K562 (cell line): ENCODE measurements around the gene CACNA1C. TPM values are rescaled to one million over a fixed set of nuclear protein-coding genes. Genes with fewer than 3 reads are reported as not detected.

ENCODE experiments used
- ATAC-seq: fragments of 200-7000 bp; cut with Tn5 transposase; 3 replicates; pipeline ENCODE4 v1.9.1; 2020; ENCODE audit warnings: moderate library complexity
- BruUV-seq: library from RNA; stranded (reverse); fragments of 400-500 nt; replicated peaks from 2 replicates; lab custom pipeline; 2021; lab: Mats Ljungman, UMichigan
- CTCF ChIA-PET: fragments of 300-600 bp; formaldehyde crosslinking; extraction: SDS; loops from one replicate; lab custom pipeline; 2021; ENCODE audit warnings: low intra/inter-chr PET ratio; lab: Yijun Ruan, JAX
- POLR2A ChIA-PET: fragments of 300-600, 350-650 bp; sonication (Branson Sonifier 250); formaldehyde crosslinking; extraction: SDS; loops from one replicate; lab custom pipeline; 2021; ENCODE audit warnings: antibody characterized with exemption, inconsistent platforms; lab: Yijun Ruan, JAX
- DNase-seq, 4 experiments: peaks; one replicate each; pipeline versions ENCODE4 v3.0.0 to v3.0.0-alpha.2; 2011 to 2018; ENCODE audit warnings: low spot score in 3 of 4, mixed read lengths in 3 of 4; ENCODE audit errors: extremely low read depth in 1 of 4
- FAIRE-seq: peaks from 2 replicates; lab custom pipeline; 2011; peaks lifted over from hg19 to GRCh38; lab: Jason Lieb, UNC
- H2AFZ ChIP-seq: 2 replicates; pipeline ENCODE4 v1.6.0; 2011; ENCODE audit warnings: low read depth, low read length, control low read depth, inconsistent platforms
- H3K27ac ChIP-seq: fragments of 200-600 bp; 3 replicates; pipeline ENCODE4 v1.8.0; 2011; ENCODE audit warnings: low read depth, mild to moderate bottlenecking, control low read depth, inconsistent platforms, low read length, moderate library complexity, mixed read lengths; ENCODE audit errors: extremely low read depth
- H3K27me3 ChIP-seq, 2 experiments: fragments of 300-600 bp in 1 of 2; 2 replicates in 1 of 2; 3 replicates in 1 of 2; pipeline versions ENCODE4 v1.6.0 to v1.8.0; 2011; ENCODE audit warnings: inconsistent platforms in 2 of 2, low read length in 2 of 2, mild to moderate bottlenecking in 1 of 2, mixed read lengths in 1 of 2, moderate library complexity in 1 of 2; ENCODE audit not compliant: control insufficient read depth in 2 of 2, insufficient read depth in 2 of 2
- H3K36me3 ChIP-seq: fragments of 300-600 bp; 3 replicates; pipeline ENCODE4 v1.8.0; 2011; ENCODE audit warnings: mild to moderate bottlenecking, low read length, inconsistent platforms; ENCODE audit not compliant: control insufficient read depth, insufficient read depth
- H3K4me1 ChIP-seq, 2 experiments: fragments of 200-600 bp in 1 of 2; replicated peaks in 1 of 2; 2 replicates in 1 of 2; 3 replicates in 1 of 2; pipeline versions ENCODE4 v1.5.1 to v1.8.0; 2011; ENCODE audit warnings: inconsistent platforms in 2 of 2, low read length in 2 of 2, mild to moderate bottlenecking in 1 of 2, mixed read lengths in 1 of 2, moderate library complexity in 1 of 2; ENCODE audit not compliant: control insufficient read depth in 2 of 2, insufficient read depth in 2 of 2
- H3K4me2 ChIP-seq: 2 replicates; pipeline ENCODE4 v1.6.1; 2011; ENCODE audit warnings: low read length, control low read depth, inconsistent platforms, mixed read lengths; ENCODE audit not compliant: insufficient read depth
- H3K4me3 ChIP-seq: fragments of 200-600 bp; sonication (generic), shearing (Covaris generic); 2 replicates; pipeline ENCODE4 v1.5.1; 2016; ENCODE audit warnings: control low read depth, inconsistent platforms
- H3K79me2 ChIP-seq: fragments of 200-600 bp; 3 replicates; pipeline ENCODE4 v1.8.0; 2011; ENCODE audit warnings: low read length, inconsistent platforms; ENCODE audit not compliant: control insufficient read depth, insufficient read depth
- H3K9ac ChIP-seq, 2 experiments: 2 replicates each; pipeline versions ENCODE4 v1.6.0 to v1.6.1; 2011; ENCODE audit warnings: low read depth in 2 of 2, low read length in 2 of 2, control low read depth in 1 of 2, inconsistent platforms in 1 of 2, mild to moderate bottlenecking in 1 of 2, mixed read lengths in 1 of 2; ENCODE audit not compliant: insufficient read depth in 1 of 2
- H3K9me1 ChIP-seq: one replicate; pipeline ENCODE4 v1.6.0; 2011; ENCODE audit warnings: inconsistent platforms, mild to moderate bottlenecking, low read length, moderate library complexity; ENCODE audit not compliant: control insufficient read depth, insufficient read depth
- H3K9me3 ChIP-seq: replicated peaks from 2 replicates; pipeline ENCODE4 v1.5.1; 2011; ENCODE audit warnings: low read depth, low read length, inconsistent platforms; ENCODE audit not compliant: control insufficient read depth, insufficient read depth
- H4K20me1 ChIP-seq: replicated peaks from 2 replicates; pipeline ENCODE4 v1.6.1; 2011; ENCODE audit warnings: low read length, inconsistent platforms, mixed read lengths; ENCODE audit not compliant: control insufficient read depth, insufficient read depth
- CCAR2 ChIP-seq: fragments of 200-400 bp; formaldehyde crosslinking; IDR thresholded peaks from 2 replicates; pipeline ENCODE4 v1.6.1; 2017; ENCODE audit warnings: mild to moderate bottlenecking, low read depth, low read length
- NCOA2 ChIP-seq, 2 experiments: fragments of 450-650 bp; IDR thresholded peaks; 2 replicates each; pipeline ENCODE4 v1.6.1; 2018; ENCODE audit warnings: mild to moderate bottlenecking in 2 of 2, moderate library complexity in 1 of 2; ENCODE audit not compliant: partially characterized antibody in 2 of 2
- PTRF ChIP-seq: fragments of 450-650 bp; IDR thresholded peaks from 2 replicates; pipeline ENCODE4 v1.6.1; 2016; ENCODE audit warnings: mild to moderate bottlenecking, missing genetic modification characterization, missing compliant biosample characterization
- RAD21 ChIP-seq, 2 experiments: fragments of 250-450 bp in 1 of 2; fragments of 450-650 bp in 1 of 2; sonication (Bioruptor Pico) in 1 of 2; formaldehyde crosslinking in 1 of 2; IDR thresholded peaks in 1 of 2; conservative IDR thresholded peaks in 1 of 2; 2 replicates each; pipeline versions ENCODE4 v1.4.0 to v1.8.0; 2020 to 2022; ENCODE audit warnings: mild to moderate bottlenecking in 2 of 2, moderate library complexity in 1 of 2
- RBM34 ChIP-seq: fragments of 200-400 bp; formaldehyde crosslinking; IDR thresholded peaks from 2 replicates; pipeline ENCODE4 v1.6.1; 2018; ENCODE audit warnings: low read length, borderline replicate concordance; ENCODE audit not compliant: insufficient read depth
- RFX5 ChIP-seq: IDR thresholded peaks from 2 replicates; pipeline ENCODE4 v1.6.1; 2011; ENCODE audit warnings: low read depth, mild to moderate bottlenecking, improper control_type of control experiment, low read length
- SP1 ChIP-seq: sonication (generic); formaldehyde crosslinking; IDR thresholded peaks from 2 replicates; pipeline ENCODE4 v1.8.1; 2022; ENCODE audit warnings: mild to moderate bottlenecking, missing genetic modification reagents
- WHSC1 ChIP-seq: IDR thresholded peaks from one replicate; pipeline ENCODE4 v1.6.1; 2012; ENCODE audit warnings: low read length, control low read depth, inconsistent platforms
- ZNF23 ChIP-seq: fragments of 250-450 bp; sonication (Bioruptor Pico); IDR thresholded peaks from 2 replicates; pipeline ENCODE4 v1.4.0; 2020; ENCODE audit warnings: mild to moderate bottlenecking
- ZNF24 ChIP-seq: fragments of 450-650 bp; IDR thresholded peaks from 2 replicates; pipeline ENCODE4 v1.6.1; 2016
- ZNF282 ChIP-seq: sonication (generic); formaldehyde crosslinking; IDR thresholded peaks from 2 replicates; pipeline ENCODE4 v1.8.1; 2023; ENCODE audit warnings: missing genetic modification reagents
- ZNF778 ChIP-seq: fragments of 450-650 bp; formaldehyde crosslinking; IDR thresholded peaks from 2 replicates; pipeline ENCODE4 v1.4.0; 2020; ENCODE audit warnings: mild to moderate bottlenecking, moderate library complexity
- WGBS: fragments of 100-300 bp; shearing (Covaris generic); methylation state at CpG from one replicate; pipeline ENCODE4 v1.1.6; 2016; ENCODE audit warnings: low coverage, mixed read lengths; ENCODE audit not compliant: insufficient coverage; ENCODE audit errors: missing lambda C conversion rate; 5-methylcytosine and 5-hydroxymethylcytosine counted together
- in situ Hi-C: fragments of 300-500 bp; cut with MboI; formaldehyde crosslinking; loops from 4 replicates; pipeline ENCODE4 v1.15.0; 2018; ENCODE audit warnings: inconsistent platforms, mixed read lengths
- intact Hi-C: fragments of 100-400 bp; cut with micrococcal nuclease; formaldehyde crosslinking; loops from 2 replicates; pipeline ENCODE4 v1.14.2; 2022
- polyA plus RNA-seq, 8 experiments: library from polyadenylated mRNA; depleted of rRNA in 4 of 8; stranded (reverse) in 5 of 8; unstranded in 3 of 8; fragments of >200 nt; fragmentation: Nextera tagmentation in 2 of 8; fragmentation: Illumina TruSeq in 1 of 8; extraction: Ambion mirVana in 2 of 8; extraction: Trizol in 1 of 8; gene quantifications; 2 replicates each; pipeline versions ENCODE4 v1.2.1 to v1.2.3, GENCODE V29; 2011 to 2014; ENCODE audit warnings: inconsistent platforms in 1 of 8, missing spikeins in 1 of 8
- total RNA-seq, 7 experiments: library from RNA; depleted of rRNA in 6 of 7; stranded (reverse); fragments of >200 nt in 6 of 7; fragmentation: Illumina TruSeq in 2 of 7; extraction: Trizol in 2 of 7; gene quantifications; 2 replicates each; pipeline versions ENCODE4 v1.2.1 to v1.2.3, GENCODE V29; 2011 to 2021; ENCODE audit warnings: low replicate concordance in 1 of 7
- TF ChIP-seq, protein P1 (sequence below): sonication (generic); formaldehyde crosslinking; IDR thresholded peaks from 2 replicates; pipeline ENCODE4 v1.8.0; 2022; ENCODE audit warnings: mild to moderate bottlenecking, missing genetic modification reagents
- TF ChIP-seq, protein P2 (sequence below): fragments of 250-450 bp; sonication (Bioruptor Pico); IDR thresholded peaks from 2 replicates; pipeline ENCODE4 v1.4.0; 2020

Gene CACNA1C
- total and polyA plus RNA-seq, 9 of the 15 experiments (the other 6 are each of a cell fraction or from before 2014, with no cell fraction given) = not detected

DNA sequence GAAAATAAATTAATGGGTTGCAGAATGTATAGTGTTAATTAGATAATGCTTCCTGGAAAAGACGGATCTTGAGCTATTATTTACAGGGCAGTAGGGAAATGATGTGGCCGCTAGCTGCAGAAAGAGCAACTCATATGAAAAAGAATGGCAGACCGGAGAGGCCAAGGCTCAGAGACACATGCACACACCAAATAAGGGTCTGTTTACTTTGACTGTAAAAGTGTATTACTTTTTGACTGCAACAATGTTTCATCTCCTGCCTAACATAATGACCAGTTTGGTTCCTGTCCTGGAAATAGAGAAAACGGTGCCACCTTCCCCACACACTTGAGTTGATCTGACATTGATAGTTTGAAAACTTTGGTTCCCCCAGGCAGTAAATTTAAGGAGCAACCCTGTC, 290.9 kb downstream of the CACNA1C start:
- Histone ChIP-seq H3K9me3 (no peaks in the 10 kb centered on the region), H3K9me1 (no peaks in the 10 kb centered on the region), H3K27ac (no peak overlapping the region), H3K27me3 (peaks cover 0 to 25% of the 10 kb centered on the region in 2 experiments; a peak in 3 of 5 replicates), H3K4me2 (no peak overlapping the region), H4K20me1 (no peaks in the 10 kb centered on the region), H3K4me1 (no peaks in the 10 kb centered on the region), H3K9ac (no peak overlapping the region), H3K79me2 (no peaks in the 10 kb centered on the region), H3K36me3 (no peaks in the 10 kb centered on the region), H2AFZ (no peak overlapping the region), H3K4me3 (no peak overlapping the region)
- ATAC-seq = no peak
- ChIA-PET POLR2A (no interaction called here), CTCF (no interaction called here)
- WGBS = 0% methylated on average over 4 of the region's 4 CpGs
- in situ Hi-C loops (no loop called here), intact Hi-C loops (no loop called here)
- DNase-seq = no peak
- FAIRE-seq = no peak
- no TSS peak for BruUV-seq
- no peak for TF ChIP-seq WHSC1
- no peak for TF ChIP-seq CCAR2
- TF ChIP-seq, protein P1, sequence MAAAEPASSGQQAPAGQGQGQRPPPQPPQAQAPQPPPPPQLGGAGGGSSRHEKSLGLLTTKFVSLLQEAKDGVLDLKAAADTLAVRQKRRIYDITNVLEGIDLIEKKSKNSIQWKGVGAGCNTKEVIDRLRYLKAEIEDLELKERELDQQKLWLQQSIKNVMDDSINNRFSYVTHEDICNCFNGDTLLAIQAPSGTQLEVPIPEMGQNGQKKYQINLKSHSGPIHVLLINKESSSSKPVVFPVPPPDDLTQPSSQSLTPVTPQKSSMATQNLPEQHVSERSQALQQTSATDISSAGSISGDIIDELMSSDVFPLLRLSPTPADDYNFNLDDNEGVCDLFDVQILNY = no peak
- no peak for TF ChIP-seq RFX5
- TF ChIP-seq PTRF (tag) = no peak
- TF ChIP-seq, protein P2, sequence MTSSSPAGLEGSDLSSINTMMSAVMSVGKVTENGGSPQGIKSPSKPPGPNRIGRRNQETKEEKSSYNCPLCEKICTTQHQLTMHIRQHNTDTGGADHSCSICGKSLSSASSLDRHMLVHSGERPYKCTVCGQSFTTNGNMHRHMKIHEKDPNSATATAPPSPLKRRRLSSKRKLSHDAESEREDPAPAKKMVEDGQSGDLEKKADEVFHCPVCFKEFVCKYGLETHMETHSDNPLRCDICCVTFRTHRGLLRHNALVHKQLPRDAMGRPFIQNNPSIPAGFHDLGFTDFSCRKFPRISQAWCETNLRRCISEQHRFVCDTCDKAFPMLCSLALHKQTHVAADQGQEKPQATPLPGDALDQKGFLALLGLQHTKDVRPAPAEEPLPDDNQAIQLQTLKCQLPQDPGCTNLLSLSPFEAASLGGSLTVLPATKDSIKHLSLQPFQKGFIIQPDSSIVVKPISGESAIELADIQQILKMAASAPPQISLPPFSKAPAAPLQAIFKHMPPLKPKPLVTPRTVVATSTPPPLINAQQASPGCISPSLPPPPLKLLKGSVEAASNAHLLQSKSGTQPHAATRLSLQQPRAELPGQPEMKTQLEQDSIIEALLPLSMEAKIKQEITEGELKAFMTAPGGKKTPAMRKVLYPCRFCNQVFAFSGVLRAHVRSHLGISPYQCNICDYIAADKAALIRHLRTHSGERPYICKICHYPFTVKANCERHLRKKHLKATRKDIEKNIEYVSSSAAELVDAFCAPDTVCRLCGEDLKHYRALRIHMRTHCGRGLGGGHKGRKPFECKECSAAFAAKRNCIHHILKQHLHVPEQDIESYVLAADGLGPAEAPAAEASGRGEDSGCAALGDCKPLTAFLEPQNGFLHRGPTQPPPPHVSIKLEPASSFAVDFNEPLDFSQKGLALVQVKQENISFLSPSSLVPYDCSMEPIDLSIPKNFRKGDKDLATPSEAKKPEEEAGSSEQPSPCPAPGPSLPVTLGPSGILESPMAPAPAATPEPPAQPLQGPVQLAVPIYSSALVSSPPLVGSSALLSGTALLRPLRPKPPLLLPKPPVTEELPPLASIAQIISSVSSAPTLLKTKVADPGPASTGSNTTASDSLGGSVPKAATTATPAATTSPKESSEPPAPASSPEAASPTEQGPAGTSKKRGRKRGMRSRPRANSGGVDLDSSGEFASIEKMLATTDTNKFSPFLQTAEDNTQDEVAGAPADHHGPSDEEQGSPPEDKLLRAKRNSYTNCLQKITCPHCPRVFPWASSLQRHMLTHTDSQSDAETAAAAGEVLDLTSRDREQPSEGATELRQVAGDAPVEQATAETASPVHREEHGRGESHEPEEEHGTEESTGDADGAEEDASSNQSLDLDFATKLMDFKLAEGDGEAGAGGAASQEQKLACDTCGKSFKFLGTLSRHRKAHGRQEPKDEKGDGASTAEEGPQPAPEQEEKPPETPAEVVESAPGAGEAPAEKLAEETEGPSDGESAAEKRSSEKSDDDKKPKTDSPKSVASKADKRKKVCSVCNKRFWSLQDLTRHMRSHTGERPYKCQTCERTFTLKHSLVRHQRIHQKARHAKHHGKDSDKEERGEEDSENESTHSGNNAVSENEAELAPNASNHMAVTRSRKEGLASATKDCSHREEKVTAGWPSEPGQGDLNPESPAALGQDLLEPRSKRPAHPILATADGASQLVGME = no peak
- no peak for TF ChIP-seq RAD21 (CRISPR knock-in tag; conservative IDR thresholded peaks at IDR 0.05 in 1 of 2, IDR thresholded peaks at IDR 0.05 in 1 of 2)
- TF ChIP-seq ZNF282 (CRISPR knock-in tag) = no peak
- TF ChIP-seq NCOA2 (IDR thresholded peaks at IDR 0.05; ENCODE audit: partially characterized antibody in 2 of 2) = no peak
- no peak for TF ChIP-seq ZNF778 (CRISPR knock-in tag)
- no peak for TF ChIP-seq RBM34
- TF ChIP-seq ZNF24 = no peak
- no peak for TF ChIP-seq ZNF23 (CRISPR knock-in tag)
- no peak for TF ChIP-seq SP1
